A549 treated with Mapracorat at 1 μM for 4 hours (cell line): Measurements from ENCODE around the gene C1QTNF7. TPM values are rescaled to one million over a fixed set of nuclear protein-coding genes. Genes with fewer than 3 reads are reported as not detected.

ENCODE experiments used
- total RNA-seq: library from RNA; stranded (reverse); fragments of 200-300 nt; extraction: Qiagen RNA extraction; gene quantifications from 5 replicates; pipeline ENCODE4 v1.2.3, GENCODE V29; 2022

C1QTNF7 gene, protein sequence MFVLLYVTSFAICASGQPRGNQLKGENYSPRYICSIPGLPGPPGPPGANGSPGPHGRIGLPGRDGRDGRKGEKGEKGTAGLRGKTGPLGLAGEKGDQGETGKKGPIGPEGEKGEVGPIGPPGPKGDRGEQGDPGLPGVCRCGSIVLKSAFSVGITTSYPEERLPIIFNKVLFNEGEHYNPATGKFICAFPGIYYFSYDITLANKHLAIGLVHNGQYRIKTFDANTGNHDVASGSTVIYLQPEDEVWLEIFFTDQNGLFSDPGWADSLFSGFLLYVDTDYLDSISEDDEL
- total RNA-seq = not detected in 5 replicates

DNA sequence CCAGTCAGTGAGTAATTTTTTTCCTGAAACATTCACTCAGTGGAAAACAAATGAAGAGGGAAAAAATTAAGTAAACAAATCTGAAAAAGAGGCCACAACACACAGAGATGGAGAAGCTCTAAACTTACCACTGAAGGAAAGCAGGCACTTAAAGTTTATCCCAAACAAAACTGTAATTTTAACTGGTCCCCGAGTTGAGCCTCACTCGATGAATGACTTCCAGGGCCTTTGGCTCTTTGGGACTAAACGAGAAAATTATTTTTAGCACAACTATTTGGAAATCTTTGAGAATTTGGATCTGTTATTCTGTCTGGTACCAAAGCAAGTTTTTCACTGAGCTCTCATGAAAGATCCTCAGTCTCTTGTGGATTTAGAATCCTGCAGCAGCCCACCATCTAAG lies at the start of gene C1QTNF7:
Gene C1QTNF7, plus strand, starts transcription at position 333 of the 400 bp plus-strand sequence. CDS start 7,711 bp downstream, outside the sequence.

DNA sequence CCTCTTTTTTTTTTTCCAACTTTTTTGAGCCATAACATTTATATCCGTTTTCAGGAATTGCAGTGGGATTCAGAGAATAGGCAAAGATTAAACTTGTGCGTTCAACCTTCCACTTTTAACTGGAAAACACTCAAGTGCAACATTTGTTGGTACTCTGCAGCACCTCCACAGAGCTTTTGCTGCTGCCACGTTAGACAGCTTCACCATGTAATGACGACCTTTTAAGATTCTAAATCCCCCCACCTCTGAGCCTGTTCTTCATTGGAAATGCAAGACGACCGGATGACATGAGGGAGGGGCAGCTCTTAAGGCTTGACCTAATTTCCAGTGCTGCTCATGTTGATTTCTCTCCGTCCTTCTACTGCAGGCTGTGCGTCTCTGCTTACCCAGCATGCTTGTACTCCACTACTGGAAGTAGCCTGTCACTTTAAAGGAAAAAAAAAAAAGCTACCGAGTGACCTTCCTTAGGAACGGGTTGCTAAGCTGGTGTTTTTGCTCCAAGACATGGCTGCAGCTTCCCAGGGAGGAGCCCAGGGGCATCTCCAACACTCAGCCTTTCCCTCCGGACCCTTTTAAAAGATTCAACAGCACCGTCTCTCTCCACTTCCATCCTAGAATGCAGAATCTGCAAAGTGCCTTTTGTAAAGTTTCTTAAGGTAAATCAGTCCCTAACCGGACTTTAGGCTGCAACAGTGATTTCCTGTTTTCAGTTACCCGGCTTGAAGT lies 41.7 kb downstream of the C1QTNF7 start, which contains the start of gene CC2D2A:
Gene CC2D2A, plus strand, starts transcription at position 481 of the 726 bp plus-strand sequence. CDS start 6,051 bp downstream, outside the sequence.

Other genes with a start within 250 kb of the C1QTNF7 start
- gene CC2D2A, start 41.8 kb downstream of the C1QTNF7 start, total RNA-seq = 10.6 to 16.0 TPM (median 12.4 TPM) in 5 replicates
- 24.9 to 29.9 TPM (median 29.3 TPM) in 5 replicates for gene FBXL5, start 227.3 kb downstream of the C1QTNF7 start, total RNA-seq